ENCODE data around the gene RBM33. TPM values are rescaled to one million over a fixed set of nuclear protein-coding genes. Genes with fewer than 3 reads are reported as not detected.

RBM33 gene
- total and polyA plus RNA-seq, 2 of the 13 experiments (the other 11 are each of a cell fraction or from before 2014, with no cell fraction given) = 12.4 to 28.9 TPM

GRCh38 chr7:155807789-155808548, 163.5 kb downstream of the RBM33 start (continued):
- TF ChIP-seq RERE (CRISPR knock-in tag; IDR thresholded peaks at IDR 0.05; ENCODE audit: low read depth) (no peak), KAT2B (IDR thresholded peaks at IDR 0.05; ENCODE audit: borderline replicate concordance, low read depth, low read length) (no peak), KLF6 (CRISPR knock-in tag; IDR thresholded peaks at IDR 0.05) (no peak), ZFP36L1 (CRISPR knock-in tag; IDR thresholded peaks at IDR 0.05) (no peak), ARNT2 (CRISPR knock-in tag; IDR thresholded peaks at IDR 0.05; ENCODE audit: low read depth) (no peak; the same call in 1 of the 2 replicates), ZNF513 (CRISPR knock-in tag; conservative IDR thresholded peaks at IDR 0.05) (no peak), ZBTB2 (CRISPR knock-in tag; IDR thresholded peaks at IDR 0.05; ENCODE audit: low read depth) (no peak), ZNF704 (CRISPR knock-in tag; IDR thresholded peaks at IDR 0.05; ENCODE audit: borderline replicate concordance) (no peak), ATF5 (CRISPR knock-in tag; IDR thresholded peaks at IDR 0.05; ENCODE audit: low read depth) (no peak), SP140L (CRISPR knock-in tag; IDR thresholded peaks at IDR 0.05; ENCODE audit: borderline replicate concordance) (no peak), RARA (CRISPR knock-in tag; IDR thresholded peaks at IDR 0.05) (peak; percentile 77), TSC22D2 (CRISPR knock-in tag; IDR thresholded peaks at IDR 0.05; ENCODE audit: borderline replicate concordance) (no peak), ZBTB4 (CRISPR knock-in tag; IDR thresholded peaks at IDR 0.05; ENCODE audit: borderline replicate concordance) (no peak), ZNF891 (CRISPR knock-in tag; IDR thresholded peaks at IDR 0.05) (no peak; the same call in 1 of the 2 replicates)
